GM18502 (cell line): ENCODE data around the gene KIZ.
A peak's percentile ranks its signal among the peaks of the same experiment; 100 is the strongest.

Source experiments
- ATAC-seq: cut with Tn5 transposase; IDR thresholded peaks from one replicate; pipeline ENCODE4 v1.9.1; 2021; ENCODE audit warnings: mild to moderate bottlenecking; ENCODE audit not compliant: unreplicated experiment, poor library complexity

KIZ gene

DNA sequence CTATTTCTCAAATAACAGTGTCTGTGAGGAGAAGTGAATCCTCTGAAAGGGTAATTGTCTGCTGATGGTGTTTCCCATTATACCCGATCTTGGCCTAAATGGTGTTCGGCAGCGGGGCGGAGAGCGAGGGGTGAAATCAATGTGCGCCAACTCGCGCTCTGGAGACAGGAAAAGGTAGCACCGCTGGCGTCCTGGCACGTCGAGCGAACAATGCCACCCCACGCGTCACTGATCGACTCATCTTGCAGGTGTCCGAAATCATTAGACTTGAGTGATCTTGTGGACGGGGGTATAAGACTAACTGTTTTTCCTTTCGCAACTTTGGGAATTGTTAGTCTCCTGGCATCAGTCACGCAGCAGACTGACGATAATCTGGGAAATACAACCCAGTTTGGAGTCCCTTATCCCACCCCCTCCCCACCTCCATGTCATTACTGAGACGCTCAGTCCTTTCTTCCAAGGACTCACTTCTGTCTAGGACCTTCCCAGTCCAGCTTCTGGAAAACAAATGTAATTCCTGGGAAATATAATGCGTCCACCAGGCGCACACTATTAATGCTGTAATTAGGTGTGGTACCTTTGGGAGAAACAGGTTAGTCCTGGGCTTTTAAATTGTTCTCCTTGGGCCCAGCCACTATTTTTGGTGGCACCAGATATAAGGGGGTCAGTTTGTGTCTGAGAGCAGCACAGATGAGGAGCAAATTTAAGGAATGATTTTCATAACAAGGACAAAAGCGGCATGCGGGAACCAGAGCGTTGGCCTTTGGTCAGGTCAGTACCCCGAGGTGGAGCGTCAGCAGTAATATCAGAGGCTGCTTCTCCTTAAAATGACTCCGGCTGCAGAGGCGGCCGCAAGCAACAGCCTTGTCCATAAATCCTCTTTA is 22.1 kb upstream of the KIZ start:
- no peak for ATAC-seq

DNA sequence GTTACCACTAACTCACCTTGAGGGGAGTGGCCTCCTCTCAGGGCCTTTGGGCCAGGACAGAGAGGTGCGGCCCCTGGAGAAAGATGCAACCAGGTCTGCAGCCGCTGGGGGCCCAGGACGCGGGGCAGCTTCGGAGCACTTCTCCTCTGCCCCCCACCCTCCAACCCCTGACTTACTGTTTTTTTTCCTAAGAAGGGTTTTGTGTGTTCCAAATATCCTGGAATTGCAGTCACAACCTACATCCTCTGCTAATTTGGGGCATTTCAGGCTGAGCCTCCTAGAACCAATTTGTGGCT is 21.5 kb upstream of the KIZ start:
- ATAC-seq = no peak

DNA sequence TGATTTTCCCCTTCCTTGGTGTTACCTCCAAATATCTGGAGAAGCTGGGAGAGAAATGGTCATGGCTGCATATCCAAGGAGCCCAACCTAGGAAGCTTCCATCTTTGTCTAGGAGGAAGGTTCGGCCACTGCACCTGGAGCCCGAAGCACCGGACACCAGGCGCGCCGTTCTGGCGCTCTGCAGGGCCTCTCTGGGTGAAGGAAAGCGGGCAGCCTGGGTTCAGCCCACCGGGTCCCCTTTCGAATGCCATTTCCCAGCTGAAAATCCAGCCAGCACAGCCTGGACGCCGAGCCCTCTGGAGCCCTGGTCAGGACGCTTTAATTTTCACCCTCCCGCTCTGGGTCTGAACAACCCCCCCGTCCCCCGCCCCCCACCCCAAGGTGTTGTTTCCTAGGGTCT is 21.0 kb upstream of the KIZ start:
- no peak for ATAC-seq

DNA sequence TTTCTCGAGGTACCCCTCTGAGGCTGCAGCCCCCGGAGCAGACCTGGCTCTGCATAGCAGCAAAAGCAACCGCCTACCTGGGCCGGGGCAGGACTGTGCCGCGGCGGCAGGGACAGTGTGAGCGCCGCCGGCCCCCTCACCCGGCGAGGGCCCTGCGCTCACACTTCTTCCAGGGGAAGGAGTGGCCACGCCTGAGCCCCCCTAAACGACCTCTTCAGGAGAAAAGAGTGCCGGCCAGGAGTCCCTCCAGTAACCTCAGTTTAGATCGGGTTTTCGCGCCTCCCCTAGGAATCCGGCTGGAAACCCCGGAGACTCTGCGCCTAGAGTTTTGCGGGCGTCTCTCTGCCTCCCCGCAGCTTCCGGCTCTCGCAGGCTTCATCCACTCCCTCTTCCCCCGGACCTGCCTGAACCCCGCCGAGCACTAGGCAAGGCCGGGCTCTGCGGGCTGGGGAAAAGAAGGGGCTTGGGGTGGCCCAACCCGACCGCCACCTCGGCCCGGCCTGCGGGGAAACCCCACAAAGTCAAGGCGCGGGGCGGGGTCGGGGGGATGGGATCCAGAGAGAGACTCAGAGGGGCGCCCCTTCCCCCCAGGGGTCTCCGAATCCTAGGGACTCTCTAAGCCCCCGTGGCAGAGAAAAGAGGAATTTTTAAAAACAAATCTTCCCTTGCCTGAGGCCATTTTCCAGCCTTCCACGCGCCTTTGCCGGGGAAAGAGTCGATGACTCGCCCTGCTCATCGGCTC is 20.3 kb upstream of the KIZ start:
- ATAC-seq = no peak

DNA sequence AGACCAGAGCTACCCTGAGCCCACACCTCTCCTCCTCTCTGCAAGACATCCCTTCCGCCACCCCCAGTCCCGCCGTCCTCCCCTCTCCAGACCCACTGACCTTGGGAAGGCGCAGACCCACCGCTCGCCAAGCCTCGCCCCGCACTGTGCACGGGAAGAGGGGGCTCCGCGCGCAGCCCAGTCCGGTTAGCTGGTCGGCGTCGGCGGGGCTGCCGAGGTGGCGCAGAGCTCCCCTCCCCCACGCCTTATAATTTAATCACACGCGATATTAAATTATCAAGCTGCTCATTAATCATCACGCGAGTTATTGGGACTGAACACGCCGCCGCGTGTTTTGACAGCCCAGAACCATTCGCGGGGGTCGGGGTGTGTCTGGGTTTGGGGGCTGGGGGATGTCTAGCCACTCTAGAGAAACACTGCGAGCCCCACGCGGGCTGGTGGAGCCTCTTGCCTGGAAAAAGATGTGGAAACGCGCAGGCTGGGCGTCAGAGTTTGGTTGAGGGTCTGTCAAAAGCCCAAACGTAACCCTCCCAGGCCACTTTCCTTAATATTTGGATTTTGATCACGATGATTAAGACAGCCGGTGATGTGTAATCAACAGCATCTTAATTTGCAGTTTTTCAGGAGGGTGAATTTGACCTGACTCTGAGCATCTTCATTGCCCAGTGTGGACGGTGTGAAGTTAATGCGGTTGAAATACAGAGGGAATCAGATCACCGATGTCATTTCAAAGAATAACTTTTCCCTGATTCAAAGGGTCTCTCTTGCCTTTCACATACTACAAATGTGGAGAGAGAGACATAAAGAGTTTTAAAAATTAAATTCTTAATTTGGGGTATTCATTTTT is 19.5 kb upstream of the KIZ start, which contains the start of gene LINC00237:
LINC00237 (minus strand) TSS at position 188 of the 847 bp plus-strand sequence.
- ATAC-seq = no peak

DNA sequence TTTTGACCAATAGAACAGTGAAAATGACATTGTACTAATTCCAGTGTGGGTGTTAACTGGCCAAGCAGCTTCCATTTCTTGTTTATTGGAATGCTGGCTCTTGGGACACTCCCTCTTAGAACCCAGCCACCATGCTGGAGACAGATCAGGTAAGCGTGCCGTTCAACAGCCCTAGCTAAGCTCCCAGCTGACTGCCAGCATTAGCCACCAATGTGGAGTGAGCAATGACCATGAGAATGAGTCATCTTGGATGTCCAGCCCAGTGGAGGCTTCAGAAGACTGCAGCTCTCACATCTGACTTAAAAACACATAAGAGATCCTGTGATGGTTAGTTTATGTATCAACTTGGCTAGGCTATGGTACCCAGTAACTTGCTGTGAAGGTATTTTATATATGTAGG is 16.7 kb upstream of the KIZ start:
- no peak for ATAC-seq

DNA sequence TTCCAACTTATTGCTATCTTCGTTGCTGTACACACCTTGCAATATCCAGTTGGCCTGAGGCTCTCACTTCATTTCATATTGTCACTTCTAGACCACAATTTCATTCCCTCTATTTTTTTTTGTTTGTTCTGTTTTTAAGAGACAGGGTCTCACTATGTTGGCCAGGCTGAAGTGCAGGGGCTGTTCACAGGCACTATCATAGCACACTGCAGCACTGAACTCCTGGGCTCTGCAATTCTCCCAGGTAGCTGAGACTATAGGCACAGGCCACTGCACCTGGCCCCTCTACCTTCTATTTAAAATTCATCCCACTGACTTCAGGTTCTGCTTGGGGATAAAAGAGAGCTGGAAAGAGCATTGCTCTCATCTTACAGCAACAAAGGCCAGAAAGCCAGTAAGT is 15.1 kb upstream of the KIZ start:
- ATAC-seq = no peak

DNA sequence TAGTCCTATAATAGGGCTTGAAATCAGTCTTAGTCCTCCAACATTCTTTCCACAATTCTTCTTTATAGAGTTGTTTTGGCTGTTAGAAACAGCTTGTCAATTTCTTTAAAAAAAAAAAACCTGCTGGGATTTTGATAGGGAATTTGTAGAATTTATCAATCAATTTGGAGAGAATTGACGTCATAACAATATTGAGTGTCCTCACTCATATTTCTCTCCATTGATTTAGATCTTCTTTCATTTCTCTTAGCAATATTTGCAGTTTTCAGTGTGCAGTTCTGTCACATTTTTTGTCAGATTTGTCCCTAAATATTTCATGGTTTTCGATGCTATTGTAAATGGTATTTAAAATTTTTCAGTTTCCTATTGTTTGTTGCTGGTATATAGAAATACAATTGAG is 14.5 kb upstream of the KIZ start:
- ATAC-seq = no peak

DNA sequence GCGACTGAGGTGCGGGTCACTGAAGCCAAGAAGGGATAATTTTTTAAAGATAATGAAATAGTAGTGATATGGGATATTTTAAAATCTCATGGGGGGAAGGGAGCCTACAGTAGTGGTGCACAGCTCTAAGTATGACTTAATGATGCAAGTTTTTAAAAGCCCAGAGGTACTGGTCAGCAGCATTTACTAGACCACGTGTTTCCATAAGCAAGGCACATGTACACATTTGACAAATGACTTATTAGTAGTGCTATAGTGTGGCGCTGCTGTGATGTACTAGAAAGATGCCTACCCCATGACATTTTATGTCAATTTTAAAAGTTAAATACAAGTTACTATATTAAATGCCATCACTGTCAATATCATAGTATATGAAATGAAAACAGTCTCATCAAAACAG is 12.2 kb upstream of the KIZ start:
- ATAC-seq = no peak

DNA sequence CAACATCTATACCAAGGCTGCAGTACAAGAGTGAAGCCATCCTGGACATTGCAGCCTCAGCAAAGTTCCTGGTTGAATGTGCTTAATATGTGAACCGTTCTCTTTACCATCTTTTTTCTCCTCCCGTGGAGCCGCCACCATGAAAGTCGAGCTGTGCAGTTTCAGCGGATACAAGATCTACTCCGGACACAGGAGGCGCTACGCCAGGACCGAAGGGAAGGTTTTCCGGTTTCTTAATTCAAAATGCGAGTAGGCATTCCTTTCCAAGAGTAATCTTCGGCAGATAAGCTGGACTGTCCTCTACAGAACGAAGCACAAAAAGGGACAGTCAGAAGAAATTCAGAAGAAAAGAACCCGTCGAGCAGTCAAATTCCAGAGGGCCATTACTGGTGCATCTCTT is 11.3 kb upstream of the KIZ start:
- ATAC-seq = no peak

DNA sequence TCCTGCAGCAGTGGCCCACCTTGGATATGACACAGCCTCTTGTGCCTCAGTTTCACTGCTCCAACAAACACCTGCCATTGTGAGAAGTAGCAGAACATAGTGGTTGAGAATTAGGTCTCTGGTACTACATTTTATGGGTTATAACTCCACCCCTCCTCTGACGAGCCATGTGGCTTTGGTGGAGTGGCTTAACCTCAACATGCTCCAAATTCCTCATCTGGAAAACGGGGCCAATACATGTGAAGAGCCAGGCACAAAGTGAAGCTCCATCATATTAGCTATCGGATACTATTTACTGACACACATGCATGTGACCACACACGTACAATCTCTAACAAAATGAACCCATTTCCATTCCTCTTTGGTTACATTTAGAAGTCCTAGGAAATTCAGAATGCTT is 8.4 kb upstream of the KIZ start:
- no peak for ATAC-seq

DNA sequence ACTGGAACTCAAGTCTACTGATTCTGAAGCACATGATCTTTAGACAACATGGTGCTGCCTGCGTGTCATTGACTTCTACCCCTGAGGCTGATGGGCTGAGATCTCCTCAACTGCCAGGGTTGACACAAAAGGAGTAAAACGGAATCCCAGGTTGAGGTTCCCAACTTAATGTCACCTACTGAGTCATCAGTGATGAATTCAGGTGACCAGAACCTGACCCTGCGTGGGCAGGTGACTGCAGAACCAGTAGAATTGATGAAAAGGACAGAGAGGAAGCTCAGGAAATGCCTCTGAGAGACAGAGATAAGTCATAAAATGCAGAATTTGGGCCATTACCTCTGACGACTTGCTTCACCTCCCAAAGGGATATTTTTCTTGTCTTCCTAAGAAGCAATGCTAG is 7.7 kb upstream of the KIZ start:
- ATAC-seq = no peak

DNA sequence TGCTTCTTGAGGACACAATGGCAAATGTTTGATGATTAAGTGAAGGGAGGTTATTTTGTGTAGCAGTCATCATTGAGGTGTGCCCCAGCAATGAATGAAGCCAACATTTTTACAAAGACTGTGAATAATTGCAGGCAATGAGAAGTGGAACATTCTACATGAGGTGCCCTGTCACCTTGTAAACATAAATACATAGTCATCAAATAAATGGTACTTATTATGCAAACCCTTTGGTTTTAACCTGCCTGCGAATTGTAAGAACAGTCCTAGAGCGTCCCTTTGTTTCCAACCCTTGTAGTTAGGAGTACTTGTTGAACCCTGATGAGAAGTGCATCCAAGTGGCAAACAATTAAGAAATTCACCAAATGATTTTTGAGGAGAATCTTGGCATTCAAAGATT is 7.1 kb upstream of the KIZ start:
- no peak for ATAC-seq

DNA sequence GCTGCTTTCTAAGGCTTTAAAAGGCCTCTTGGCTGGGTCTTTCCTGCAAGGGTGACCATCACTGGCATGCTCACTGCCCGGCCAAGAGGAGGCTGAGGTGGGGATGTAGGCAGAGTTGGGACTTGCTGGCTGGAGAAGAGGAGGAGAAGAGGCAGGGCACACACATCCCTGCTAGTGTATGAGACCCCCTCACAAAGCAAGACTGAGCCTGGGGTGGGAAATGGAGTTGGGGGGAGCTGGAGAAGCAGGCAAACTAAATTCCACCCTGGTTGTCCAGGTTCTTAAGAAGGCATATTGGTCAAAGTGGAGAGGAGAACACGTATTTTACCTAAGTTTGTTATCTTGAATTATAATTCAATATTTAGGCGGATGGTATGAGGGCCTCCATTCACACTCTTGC is 1.7 kb upstream of the KIZ start:
- no peak for ATAC-seq

DNA sequence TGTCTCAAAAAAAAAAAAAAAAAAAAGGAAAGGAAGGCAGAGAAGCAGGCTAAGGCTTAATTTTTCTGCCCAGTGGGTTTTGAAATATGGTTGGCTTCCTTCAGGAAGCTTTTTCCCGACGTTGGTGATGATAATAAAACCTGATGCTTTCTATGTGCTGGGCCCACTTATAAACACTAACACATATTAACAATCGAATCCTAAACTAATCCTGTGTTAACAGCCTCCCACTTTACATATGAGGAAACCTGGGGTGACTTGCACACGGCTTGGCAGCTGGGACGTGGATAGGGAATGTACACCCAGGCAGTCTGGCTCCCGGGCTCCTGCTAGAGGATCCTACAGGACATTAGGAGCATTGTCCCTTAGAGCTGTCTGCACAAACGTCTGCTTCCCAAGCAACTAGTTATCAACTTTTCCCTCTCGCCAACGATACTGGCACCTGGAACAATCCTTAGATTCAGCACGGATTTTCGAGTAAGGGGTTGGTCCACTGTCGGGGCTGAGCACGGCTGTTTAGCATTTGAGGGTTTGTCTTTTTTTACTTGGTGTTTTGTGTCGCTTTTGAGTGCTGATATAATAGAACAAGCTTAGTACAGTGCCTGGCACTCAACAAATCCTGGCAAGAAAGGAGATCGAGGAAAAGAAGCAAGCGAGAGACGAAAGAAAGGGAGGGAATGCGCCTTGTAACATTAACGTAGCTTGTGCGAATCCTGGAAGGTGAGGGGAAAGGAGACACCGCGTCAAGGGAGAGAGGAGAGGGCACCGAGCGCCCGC is 622 bp upstream of the KIZ start:
- peak; percentile 25 for ATAC-seq

DNA sequence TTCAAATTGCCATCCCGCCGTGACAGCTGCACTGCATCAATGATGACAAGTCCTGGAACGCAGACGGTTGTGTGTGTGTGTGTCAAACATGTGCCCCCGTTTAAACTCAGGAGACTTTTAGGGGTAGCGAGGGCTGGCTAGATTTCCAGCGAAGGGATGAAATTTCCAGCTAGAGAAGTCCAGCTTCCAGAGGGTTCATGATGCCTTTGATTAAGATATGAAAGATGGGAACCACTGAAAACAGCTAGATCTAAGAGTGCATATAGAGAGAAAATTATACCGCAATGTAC is 644 bp downstream of the KIZ start:
- ATAC-seq = no peak

DNA sequence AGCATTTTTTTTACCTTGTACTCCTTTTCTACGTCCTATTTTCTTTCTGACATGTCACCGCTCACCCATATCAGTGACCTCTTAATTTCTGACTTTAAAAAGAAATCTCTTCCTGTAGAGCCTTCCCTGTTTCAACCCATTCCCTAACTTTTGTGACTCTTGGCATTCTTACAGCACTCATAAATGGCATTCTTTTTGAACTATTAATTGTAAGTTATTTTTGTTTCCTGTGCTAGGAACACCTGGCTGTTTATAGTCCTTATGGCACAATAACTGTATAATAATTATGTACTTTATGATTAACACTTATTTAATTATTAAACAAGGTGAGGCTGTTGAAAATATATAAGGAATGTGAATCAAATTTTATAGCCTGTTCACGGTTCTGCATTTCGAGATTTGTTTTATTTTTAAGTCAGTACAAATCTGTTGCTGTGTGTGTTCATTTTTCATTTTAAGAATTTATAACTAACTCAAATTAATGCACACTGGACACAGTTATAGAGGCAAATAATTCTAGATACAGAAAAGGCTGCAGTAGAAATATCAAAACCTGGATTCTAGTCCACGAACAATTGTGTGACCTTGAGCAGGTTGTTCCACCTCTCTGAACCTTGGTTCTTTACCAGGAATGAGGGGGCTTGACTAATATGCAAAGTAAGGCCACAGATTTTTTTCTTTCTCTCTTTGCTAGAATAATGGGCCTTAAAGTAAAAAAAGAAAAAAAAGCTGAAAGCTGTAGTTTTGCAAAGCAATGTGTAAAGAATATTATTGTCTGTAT is 1.5 kb downstream of the KIZ start:
- no peak for ATAC-seq

DNA sequence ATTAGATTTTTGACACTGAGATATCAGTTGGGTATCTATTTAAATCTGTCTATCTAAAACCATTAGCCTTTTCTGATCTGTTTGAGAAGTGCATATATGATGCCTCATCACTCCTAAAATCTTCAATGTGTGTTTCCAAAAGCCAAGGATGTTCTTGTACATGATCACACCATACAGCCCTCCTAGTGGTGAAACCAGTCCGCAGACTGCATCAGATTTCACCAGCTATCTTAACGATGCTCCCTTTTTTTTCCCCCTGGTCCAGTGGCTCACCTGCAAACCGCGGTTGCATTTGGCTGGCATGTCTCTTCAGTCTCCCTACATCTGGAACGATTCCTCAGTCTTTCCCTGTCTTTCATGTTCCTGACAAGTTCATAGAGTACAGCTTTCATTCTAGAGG is 4.0 kb downstream of the KIZ start:
- ATAC-seq = no peak

DNA sequence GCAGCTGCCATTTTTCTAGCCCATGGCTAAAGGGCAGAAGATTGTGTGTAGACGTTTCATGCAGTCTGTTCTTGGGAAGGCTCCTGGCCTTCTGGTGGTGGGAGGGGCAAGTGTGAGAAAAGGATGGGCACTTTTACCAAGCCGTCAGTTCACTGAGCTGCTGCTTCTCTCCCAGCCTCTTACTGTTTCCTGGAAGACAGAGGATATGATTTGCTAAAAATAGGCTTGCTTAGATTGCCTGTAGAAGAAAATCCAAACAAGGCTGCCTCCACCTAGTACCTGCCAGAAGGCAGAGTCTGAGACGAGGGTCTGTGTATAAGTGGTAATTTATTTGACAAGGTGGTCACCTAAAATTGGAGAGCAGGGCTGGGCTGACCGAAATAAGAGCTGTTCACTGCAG is 7.5 kb downstream of the KIZ start:
- ATAC-seq = no peak
